OCI-LY3 (cell line): Measurements from ENCODE around the gene RBM25.

ENCODE experiments used
- EZH2phosphoT487 ChIP-seq: fragments of 200-600 bp; shearing (Covaris generic); IDR thresholded peaks from 2 replicates; pipeline ENCODE4 v1.6.1; 2018; ENCODE audit warnings: antibody characterized with exemption, mixed run types, low read depth
- TF ChIP-seq, protein P1 (sequence below): fragments of 200-600, 300-600 bp; sonication (generic); IDR thresholded peaks from 2 replicates; pipeline ENCODE4 v1.5.1; 2014; ENCODE audit warnings: antibody characterized with exemption, low read length, low read depth

DNA sequence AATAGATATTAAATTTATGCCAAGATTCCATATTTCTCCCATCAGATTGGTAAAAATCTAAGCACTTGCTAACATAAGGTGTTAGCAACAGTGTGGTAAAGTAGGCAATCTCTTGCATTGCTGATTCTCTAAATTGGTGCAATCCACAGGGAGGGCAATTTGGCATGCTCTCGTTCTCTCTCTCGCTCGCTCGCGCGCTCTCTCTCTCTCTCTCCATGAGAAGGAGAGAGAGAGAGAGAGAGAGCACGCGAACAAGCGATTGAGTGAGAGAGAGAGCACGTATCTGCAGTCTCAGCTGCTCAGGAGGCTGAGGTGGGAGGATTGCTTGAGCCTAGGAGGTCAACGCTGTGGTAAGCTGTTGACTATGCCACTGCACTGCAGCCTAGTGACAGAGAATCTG lies 103.9 kb downstream of the RBM25 start:
- TF ChIP-seq, protein P1, sequence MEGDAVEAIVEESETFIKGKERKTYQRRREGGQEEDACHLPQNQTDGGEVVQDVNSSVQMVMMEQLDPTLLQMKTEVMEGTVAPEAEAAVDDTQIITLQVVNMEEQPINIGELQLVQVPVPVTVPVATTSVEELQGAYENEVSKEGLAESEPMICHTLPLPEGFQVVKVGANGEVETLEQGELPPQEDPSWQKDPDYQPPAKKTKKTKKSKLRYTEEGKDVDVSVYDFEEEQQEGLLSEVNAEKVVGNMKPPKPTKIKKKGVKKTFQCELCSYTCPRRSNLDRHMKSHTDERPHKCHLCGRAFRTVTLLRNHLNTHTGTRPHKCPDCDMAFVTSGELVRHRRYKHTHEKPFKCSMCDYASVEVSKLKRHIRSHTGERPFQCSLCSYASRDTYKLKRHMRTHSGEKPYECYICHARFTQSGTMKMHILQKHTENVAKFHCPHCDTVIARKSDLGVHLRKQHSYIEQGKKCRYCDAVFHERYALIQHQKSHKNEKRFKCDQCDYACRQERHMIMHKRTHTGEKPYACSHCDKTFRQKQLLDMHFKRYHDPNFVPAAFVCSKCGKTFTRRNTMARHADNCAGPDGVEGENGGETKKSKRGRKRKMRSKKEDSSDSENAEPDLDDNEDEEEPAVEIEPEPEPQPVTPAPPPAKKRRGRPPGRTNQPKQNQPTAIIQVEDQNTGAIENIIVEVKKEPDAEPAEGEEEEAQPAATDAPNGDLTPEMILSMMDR = no peak
- no peak for TF ChIP-seq EZH2phosphoT487
